Naive thymus-derived CD8-positive, alpha-beta T cell (primary cell): ENCODE measurements around the gene FBXO24. TPM values are rescaled to one million over a fixed set of nuclear protein-coding genes. Genes with fewer than 3 reads are reported as not detected.
A peak's percentile ranks its signal among the peaks of the same experiment; 100 is the strongest.

Experiments
- ATAC-seq, 2 donors: fragments of 150-1000 bp; cut with Tn5 transposase in 1 of 2; sonication (Bioruptor Pico), chemical (Tn5 transposase) in 1 of 2; 1 replicate in 1 of 2; 2 replicates in 1 of 2; pipeline ENCODE4 v1.10.0; 2021; ENCODE audit warnings: mild to moderate bottlenecking in 2 of 2, moderate library complexity in 2 of 2
- POLR2A ChIA-PET: fragments of 350-600 bp; sonication (Branson Sonifier 250); formaldehyde crosslinking; loops from one replicate; lab custom pipeline; 2021; ENCODE audit warnings: antibody characterized with exemption; lab: Charles Lee
- DNase-seq, 10 donors: peaks; one replicate each; pipeline versions ENCODE4 v3.0.0 to v3.0.0-alpha.2; 2020 to 2022
- H3K27ac Mint-ChIP-seq, 10 donors: one replicate each; pipeline ENCODE4 v1.8.0; 2020 to 2022; ENCODE audit warnings: mild to moderate bottlenecking in 10 of 10, mixed read lengths in 10 of 10, moderate library complexity in 4 of 10, inconsistent platforms in 1 of 10
- H3K27me3 Mint-ChIP-seq, 5 donors: one replicate each; pipeline ENCODE4 v1.8.0; 2021 to 2022; ENCODE audit warnings: mixed read lengths in 5 of 5
- H3K36me3 Mint-ChIP-seq, 3 donors: one replicate each; pipeline ENCODE4 v1.8.0; 2020 to 2022; ENCODE audit warnings: mixed read lengths in 3 of 3, mild to moderate bottlenecking in 2 of 3, inconsistent platforms in 1 of 3
- H3K4me1 Mint-ChIP-seq, 4 donors: one replicate each; pipeline ENCODE4 v1.8.0; 2021 to 2022; ENCODE audit warnings: mixed read lengths in 4 of 4
- H3K4me3 Mint-ChIP-seq, 10 donors: one replicate each; pipeline ENCODE4 v1.8.0; 2020 to 2022; ENCODE audit warnings: mild to moderate bottlenecking in 10 of 10, mixed read lengths in 10 of 10, moderate library complexity in 6 of 10, inconsistent platforms in 1 of 10
- H3K9me3 Mint-ChIP-seq, 9 donors: one replicate each; pipeline ENCODE4 v1.8.0; 2020 to 2022; ENCODE audit warnings: mixed read lengths in 9 of 9, mild to moderate bottlenecking in 3 of 9, inconsistent platforms in 1 of 9, moderate library complexity in 1 of 9
- polyA plus RNA-seq, 3 donors: library from polyadenylated mRNA; unstranded; fragments of 300-500 nt; fragmentation: Illumina TruSeq; gene quantifications; one replicate each; pipeline ENCODE4 v1.2.3, GENCODE V29; 2021
- total RNA-seq, 8 experiments: library from RNA in 2 of 8; stranded (reverse) in 2 of 8; gene quantifications; one replicate each; pipeline ENCODE4 v1.2.3 and lab custom pipeline; 2021 to 2026

FBXO24 gene
- total and polyA plus RNA-seq, 5 experiments from 2014 or later: 0.60 to 3.6 (median 0.95) TPM

- peaks cover 0 to 5% (median 0%) of the 10 kb centered on the region in 5 donors for H3K27me3 Mint-ChIP-seq
- DNase-seq (no peak), ATAC-seq (no peak)
- H3K27ac Mint-ChIP-seq: peak overlapping the region in 7 of 10 donors; percentile 10 to 73 (median 62)
- H3K4me3 Mint-ChIP-seq: peak overlapping the region in 3 of 10 donors; percentile 2 to 47 (median 40)
- no peaks in the 10 kb centered on the region for H3K9me3 Mint-ChIP-seq
- no peaks in the 10 kb centered on the region for H3K36me3 Mint-ChIP-seq
- peaks cover 21 to 61% (median 50%) of the 10 kb centered on the region in 4 donors for H3K4me1 Mint-ChIP-seq
- POLR2A ChIA-PET: interaction anchor here (0.6 to 1.9 kb wide), 5 partner anchors 35 to 201 kb away, joined by 3 to 6 read pairs (median 3); partner anchors contain the start of gene MEPCE
Observed at GRCh38 chr7:100630066-100630465, 43.9 kb downstream of the FBXO24 start.

GRCh38 chr7:100632951-100633717 is 47.0 kb downstream of the FBXO24 start:
- H3K9me3 Mint-ChIP-seq: no peaks in the 10 kb centered on the region
- H3K36me3 Mint-ChIP-seq: no peaks in the 10 kb centered on the region
- ATAC-seq: peak; percentile 79 to 81
- peak overlapping the region in 7 of 10 donors; percentile 34 to 79 (median 57) for H3K27ac Mint-ChIP-seq
- H3K4me1 Mint-ChIP-seq: peaks cover 17 to 38% (median 31%) of the 10 kb centered on the region in 4 donors
- peak; percentile 28 to 76 (median 46) for DNase-seq
- peaks cover 0 to 5% (median 0%) of the 10 kb centered on the region in 5 donors for H3K27me3 Mint-ChIP-seq
- POLR2A ChIA-PET: interaction anchor here (0.6 to 2.2 kb wide), 17 partner anchors 16 to 242 kb away, joined by 3 to 15 read pairs (median 3); partner anchors contain the start of genes FBXO24, GIGYF1, LRCH4 and MOSPD3
- peak overlapping the region; percentile 77 to 87 (median 82) for H3K4me3 Mint-ChIP-seq

DNA sequence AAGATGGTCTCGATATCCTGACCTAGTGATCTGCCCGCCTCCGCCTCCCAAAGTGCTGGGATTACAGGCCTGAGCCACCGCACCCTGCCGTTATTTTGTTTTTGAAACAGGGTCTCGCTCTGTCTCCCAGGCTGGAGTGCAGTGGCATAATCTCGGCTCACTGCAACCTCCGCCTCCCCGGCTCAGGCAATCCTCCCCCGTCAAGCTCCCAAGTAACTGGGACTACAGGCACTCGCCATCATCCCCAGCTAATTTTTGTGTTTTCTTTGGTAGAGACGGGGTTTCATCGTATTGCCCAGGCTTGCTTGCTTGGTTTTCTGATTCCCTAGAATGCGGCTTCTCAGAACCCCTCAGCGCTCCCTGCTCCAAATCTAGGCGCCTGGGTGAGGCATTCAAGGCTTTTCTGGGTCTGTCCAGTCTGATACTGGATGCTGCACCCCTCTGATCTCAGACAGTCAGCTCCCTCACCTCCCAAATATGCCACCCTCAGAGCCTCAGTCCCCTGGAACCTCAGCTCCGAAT is 53.9 kb downstream of the FBXO24 start:
- Mint-ChIP-seq H3K27me3 (peaks cover 0 to 6% (median 0%) of the 10 kb centered on the region in 5 donors), H3K36me3 (no peaks in the 10 kb centered on the region), H3K9me3 (no peaks in the 10 kb centered on the region), H3K4me3 (no peak overlapping the region), H3K27ac (no peak overlapping the region), H3K4me1 (peaks cover 0 to 5% (median 0%) of the 10 kb centered on the region in 4 donors)
- POLR2A ChIA-PET: interaction anchor here (0.9 to 1.5 kb wide), 2 partner anchors 28 to 54 kb away, joined by 3 read pairs; partner anchors contain the start of genes FBXO24, LRCH4 and MOSPD3
- ATAC-seq (no peak), DNase-seq (no peak)

DNA sequence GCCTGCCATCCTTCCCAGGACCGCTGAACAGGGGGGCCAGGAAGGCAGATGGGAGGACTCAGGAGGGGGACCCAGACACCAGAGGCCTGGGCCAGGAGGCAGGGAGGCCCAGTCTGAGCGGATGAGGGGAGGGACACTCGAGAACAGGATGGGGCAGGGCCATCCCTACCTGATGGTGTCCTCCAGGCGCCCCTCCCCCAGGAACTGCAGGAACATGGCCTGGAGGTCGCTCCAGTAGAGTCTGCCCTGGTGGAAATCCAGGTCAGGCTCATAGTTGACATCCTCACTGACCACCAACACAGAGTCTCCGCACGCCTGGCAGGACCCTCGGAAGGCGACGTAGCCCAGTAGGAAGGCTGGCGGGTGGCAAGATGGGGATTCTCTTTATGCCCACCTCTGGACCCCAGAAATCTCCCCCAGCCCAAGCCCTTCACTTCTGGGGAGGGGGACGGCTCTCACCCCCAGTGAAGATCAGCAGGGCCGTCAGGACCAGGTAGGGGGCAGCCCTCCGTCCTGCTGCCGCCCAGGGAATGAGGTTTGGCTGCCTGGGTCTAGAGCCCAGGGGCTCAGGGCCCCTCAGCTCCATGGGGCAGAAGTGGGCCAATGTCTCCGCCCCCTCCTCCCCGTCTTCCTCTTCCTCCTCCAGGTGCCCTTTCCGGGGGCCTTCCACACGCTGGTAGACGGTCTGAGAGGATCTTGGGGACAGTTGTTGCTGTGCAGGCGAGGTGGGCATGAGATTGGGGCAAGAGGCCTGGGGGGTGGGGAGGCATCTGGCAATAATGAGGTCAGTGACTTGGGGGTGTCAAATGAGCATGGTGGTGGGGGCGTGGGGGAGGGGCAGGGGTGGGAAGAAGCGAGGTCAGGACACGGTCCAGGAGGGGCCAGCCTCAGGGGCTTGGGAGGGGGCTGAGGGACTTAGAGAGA is 54.7 kb downstream of the FBXO24 start:
- H3K36me3 Mint-ChIP-seq: no peaks in the 10 kb centered on the region
- ATAC-seq (no peak), DNase-seq (no peak)
- no peaks in the 10 kb centered on the region for H3K9me3 Mint-ChIP-seq
- peak overlapping the region in 1 of 10 donors; percentile 38 for H3K27ac Mint-ChIP-seq
- POLR2A ChIA-PET: no interaction called here
- peaks cover 0 to 8% (median 0%) of the 10 kb centered on the region in 5 donors for H3K27me3 Mint-ChIP-seq
- no peak overlapping the region for H3K4me3 Mint-ChIP-seq
- H3K4me1 Mint-ChIP-seq: peaks cover 0 to 5% (median 0%) of the 10 kb centered on the region in 4 donors

DNA sequence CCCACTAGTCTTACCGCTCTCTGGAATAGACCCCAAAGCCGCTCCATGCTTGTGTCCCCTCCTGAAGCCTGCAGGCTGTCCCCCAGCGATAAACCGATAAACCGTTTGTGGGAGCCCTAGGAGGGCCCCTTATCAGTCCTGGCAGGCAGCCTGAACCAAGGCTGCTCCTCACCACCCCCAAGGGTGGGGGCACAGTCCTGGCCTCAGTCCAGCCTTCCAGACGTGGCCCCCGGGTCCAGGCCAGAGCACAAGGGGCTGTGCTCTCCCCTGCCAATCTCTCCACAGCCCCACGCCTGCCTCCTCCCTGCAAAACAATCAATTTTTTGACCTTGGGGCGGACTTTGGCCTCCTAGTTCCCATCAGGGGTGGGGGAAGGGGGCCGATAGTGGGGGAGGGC is 55.3 kb downstream of the FBXO24 start, which contains the start of gene TFR2:
Gene TFR2 (minus strand): TSS at position 90 of the 397 bp plus-strand sequence. CDS start 43 bp downstream, at position 47.
- ATAC-seq (no peak), DNase-seq (no peak)
- POLR2A ChIA-PET: no interaction called here
- Mint-ChIP-seq H3K4me3 (no peak within 1 kb of the TSS), H3K4me1 (peaks cover 0 to 5% (median 0%) of the 10 kb centered on the region in 4 donors), H3K27ac (peak within 1 kb of the TSS in 1 of 10 donors; percentile 38), H3K9me3 (no peaks in the 10 kb centered on the region), H3K27me3 (peaks cover 0 to 10% (median 0%) of the 10 kb centered on the region in 5 donors), H3K36me3 (no peaks in the 10 kb centered on the region)

DNA sequence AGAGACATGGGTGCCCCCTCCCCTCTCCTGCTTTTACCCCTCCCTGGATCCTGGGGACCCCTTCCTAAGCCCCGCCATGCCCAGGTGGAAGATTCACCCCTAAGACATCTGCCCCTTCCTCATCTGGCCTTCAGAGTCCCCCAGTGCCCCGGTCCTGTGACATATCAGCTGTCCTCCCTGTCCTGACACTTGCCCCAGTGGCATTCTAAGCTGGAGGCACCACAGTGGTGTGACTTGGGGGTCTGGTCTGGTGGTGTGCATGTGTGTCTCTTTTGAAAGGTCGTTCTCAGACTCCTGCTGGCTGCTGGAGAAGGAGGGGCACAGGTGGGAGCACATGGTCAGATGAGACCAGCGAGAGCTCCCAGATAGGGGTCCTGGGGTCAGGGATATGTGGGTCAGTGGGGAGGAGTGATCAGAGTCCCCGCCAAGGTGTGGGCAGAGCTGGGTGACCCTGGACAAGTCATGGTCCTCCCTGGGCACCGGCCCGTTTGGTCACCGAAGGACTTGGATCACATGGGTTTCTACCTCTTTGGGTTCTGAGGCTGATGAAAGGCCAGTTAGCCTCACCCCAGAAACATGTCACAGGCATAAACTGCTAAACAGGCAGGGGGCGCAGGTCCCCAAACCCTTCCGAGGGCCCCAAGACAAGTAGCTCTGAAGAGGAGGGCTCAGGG is 55.9 kb downstream of the FBXO24 start:
- Mint-ChIP-seq H3K4me1 (peaks cover 0 to 5% (median 0%) of the 10 kb centered on the region in 4 donors), H3K27me3 (peaks cover 0 to 9% (median 0%) of the 10 kb centered on the region in 5 donors), H3K4me3 (no peak overlapping the region), H3K36me3 (no peaks in the 10 kb centered on the region), H3K27ac (no peak overlapping the region), H3K9me3 (no peaks in the 10 kb centered on the region)
- POLR2A ChIA-PET: no interaction called here
- no peak for ATAC-seq
- no peak for DNase-seq

DNA sequence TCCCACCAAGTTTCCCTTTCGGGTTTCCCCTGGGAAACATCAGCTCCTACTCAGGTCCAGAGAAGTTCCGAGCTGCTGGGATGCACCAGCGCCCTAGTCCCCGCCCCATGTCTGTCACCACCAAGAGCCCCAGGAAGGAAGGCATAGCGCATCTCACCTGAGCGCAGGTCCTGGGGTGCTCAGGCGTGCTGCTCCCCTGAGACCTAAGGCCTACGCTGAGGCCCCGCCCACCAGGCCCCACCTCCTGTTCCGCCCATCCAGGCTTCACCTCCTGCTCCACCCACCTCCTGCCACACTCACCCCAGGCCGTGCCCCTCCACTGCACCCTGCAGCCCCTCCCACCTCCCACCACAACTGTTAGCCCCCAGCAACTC is 56.4 kb downstream of the FBXO24 start:
- no peak for DNase-seq
- peaks cover 0 to 12% (median 0%) of the 10 kb centered on the region in 5 donors for H3K27me3 Mint-ChIP-seq
- no peaks in the 10 kb centered on the region for H3K36me3 Mint-ChIP-seq
- H3K4me3 Mint-ChIP-seq: no peak overlapping the region
- H3K4me1 Mint-ChIP-seq: peaks cover 0 to 5% (median 0%) of the 10 kb centered on the region in 4 donors
- no peaks in the 10 kb centered on the region for H3K9me3 Mint-ChIP-seq
- ATAC-seq: peak; percentile 30 to 61
- H3K27ac Mint-ChIP-seq: no peak overlapping the region
- POLR2A ChIA-PET: no interaction called here

DNA sequence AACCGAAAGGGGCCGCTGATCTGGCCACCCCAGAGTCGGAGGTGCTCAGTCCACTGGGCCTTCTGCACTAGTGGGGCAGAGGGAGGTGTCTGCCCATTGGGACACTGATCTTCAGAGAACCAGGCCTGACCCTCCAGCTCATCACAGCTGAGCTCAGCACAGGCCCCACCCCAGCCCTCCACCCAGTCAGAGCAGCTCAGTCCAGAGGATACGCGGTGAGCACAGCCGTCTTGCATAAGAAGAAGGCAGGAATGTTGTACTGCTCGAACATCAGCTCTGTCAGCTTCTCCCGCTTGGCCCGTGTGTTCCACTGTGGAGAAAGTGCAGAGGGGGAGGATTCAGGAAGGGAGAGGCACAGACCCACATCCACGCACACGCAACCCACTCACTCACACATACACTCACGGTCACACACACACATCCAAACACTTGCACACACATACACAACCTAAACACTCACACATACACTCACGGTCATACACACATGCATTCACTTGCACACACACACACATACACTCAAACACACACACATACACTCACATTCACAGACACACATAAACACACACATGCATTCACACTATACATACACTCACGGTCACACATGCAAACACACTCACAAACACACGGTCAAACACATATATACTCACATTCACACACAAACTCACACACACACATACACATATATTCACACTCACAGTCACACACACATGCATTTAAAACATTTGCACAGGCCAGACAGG is 63.9 kb downstream of the FBXO24 start:
- Mint-ChIP-seq H3K9me3 (peaks cover 0 to 4% (median 0%) of the 10 kb centered on the region in 9 donors), H3K27me3 (peaks cover 15 to 53% (median 23%) of the 10 kb centered on the region in 5 donors), H3K36me3 (peaks cover 0 to 5% (median 0%) of the 10 kb centered on the region in 3 donors), H3K4me1 (no peaks in the 10 kb centered on the region), H3K27ac (no peak overlapping the region), H3K4me3 (no peak overlapping the region)
- ATAC-seq: no peak
- no peak for DNase-seq
- POLR2A ChIA-PET: no interaction called here

Other genes with a start within 250 kb of the FBXO24 start
- 100 to 1,000 TPM; 129 to 130 TPM for gene PILRB, start 228.2 kb upstream of the FBXO24 start, total RNA-seq
- gene PILRB, start 228.2 kb upstream of the FBXO24 start, polyA plus RNA-seq: 10 to 100 TPM in 1 of 3 donors, 1 to 10 TPM in 2; 2.5 to 14.6 (median 3.3) TPM
- 10 to 100 TPM in 1 of 2 experiments, 1 to 10 TPM in 1; 8.6 to 10.6 TPM for gene PILRA, start 212.8 kb upstream of the FBXO24 start, total RNA-seq
- gene PILRA, start 212.8 kb upstream of the FBXO24 start, polyA plus RNA-seq: under 1 TPM; 0.35 to 0.63 (median 0.60) TPM
- 10 to 100 TPM; 15.6 to 18.4 TPM for gene ZCWPW1, start 157.6 kb upstream of the FBXO24 start, total RNA-seq
- 1 to 10 TPM; 3.1 to 9.3 (median 5.5) TPM for gene ZCWPW1, start 157.6 kb upstream of the FBXO24 start, polyA plus RNA-seq
- gene MEPCE, start 156.5 kb upstream of the FBXO24 start, total RNA-seq: 10 to 100 TPM; 64.8 to 66.8 TPM
- gene MEPCE, start 156.5 kb upstream of the FBXO24 start, polyA plus RNA-seq: 10 to 100 TPM in 2 of 3 donors, 1 to 10 TPM in 1; 9.7 to 15.8 (median 11.3) TPM
- gene PPP1R35, start 149.8 kb upstream of the FBXO24 start, total RNA-seq: 10 to 100 TPM; 63.8 to 73.0 TPM
- 10 to 100 TPM; 20.7 to 40.6 (median 27.0) TPM for gene PPP1R35, start 149.8 kb upstream of the FBXO24 start, polyA plus RNA-seq
- 1 to 10 TPM; 4.0 to 4.5 TPM for gene SPACDR, start 122.1 kb upstream of the FBXO24 start, total RNA-seq
- under 1 TPM in 2 of 3 donors, not detected in 1; 0.28 to 0.56 TPM for gene SPACDR, start 122.1 kb upstream of the FBXO24 start, polyA plus RNA-seq
- gene TSC22D4, start 107.1 kb upstream of the FBXO24 start, total RNA-seq: 100 to 1,000 TPM; 128 to 129 TPM
- 10 to 100 TPM; 30.3 to 35.9 (median 31.0) TPM for gene TSC22D4, start 107.1 kb upstream of the FBXO24 start, polyA plus RNA-seq
- under 1 TPM in 1 of 2 experiments, not detected in 1; 0.44 TPM for gene NYAP1, start 102.4 kb upstream of the FBXO24 start, total RNA-seq
- gene NYAP1, start 102.4 kb upstream of the FBXO24 start, polyA plus RNA-seq: not detected
- 10 to 100 TPM; 19.0 to 22.0 TPM for gene AGFG2, start 47.1 kb upstream of the FBXO24 start, total RNA-seq
- gene AGFG2, start 47.1 kb upstream of the FBXO24 start, polyA plus RNA-seq: 10 to 100 TPM in 2 of 3 donors, 1 to 10 TPM in 1; 5.8 to 13.6 (median 11.5) TPM
- gene SAP25, start 12.4 kb upstream of the FBXO24 start, total RNA-seq: 100 to 1,000 TPM; 102 to 118 TPM
- gene SAP25, start 12.4 kb upstream of the FBXO24 start, polyA plus RNA-seq: under 1 TPM in 1 of 3 donors, not detected in 2; 0.42 TPM
- gene LRCH4, start 199 bp upstream of the FBXO24 start, total RNA-seq: 100 to 1,000 TPM; 447 to 454 TPM
- gene LRCH4, start 199 bp upstream of the FBXO24 start, polyA plus RNA-seq: 100 to 1,000 TPM; 131 to 180 (median 153) TPM
- gene PCOLCE, start 16.0 kb downstream of the FBXO24 start, total RNA-seq: 10 to 100 TPM in 1 of 2 experiments, 1 to 10 TPM in 1; 8.3 to 12.5 TPM
- 1 to 10 TPM in 1 of 3 donors, under 1 TPM in 2; 0.25 to 1.3 (median 0.64) TPM for gene PCOLCE, start 16.0 kb downstream of the FBXO24 start, polyA plus RNA-seq
- gene MOSPD3, start 26.2 kb downstream of the FBXO24 start, total RNA-seq: 10 to 100 TPM; 13.0 to 16.4 TPM
- gene MOSPD3, start 26.2 kb downstream of the FBXO24 start, polyA plus RNA-seq: 10 to 100 TPM; 16.0 to 21.0 (median 20.0) TPM
- 1 to 10 TPM; 2.6 to 5.9 TPM for gene TFR2, start 55.2 kb downstream of the FBXO24 start, total RNA-seq
- 1 to 10 TPM in 1 of 3 donors, under 1 TPM in 2; 0.51 to 1.3 (median 0.79) TPM for gene TFR2, start 55.2 kb downstream of the FBXO24 start, polyA plus RNA-seq
- gene ACTL6B, start 70.1 kb downstream of the FBXO24 start, total RNA-seq: not detected
- gene ACTL6B, start 70.1 kb downstream of the FBXO24 start, polyA plus RNA-seq: not detected
- 100 to 1,000 TPM; 117 to 118 TPM for gene GNB2, start 87.4 kb downstream of the FBXO24 start, total RNA-seq
- gene GNB2, start 87.4 kb downstream of the FBXO24 start, polyA plus RNA-seq: 10 to 100 TPM; 34.8 to 42.4 (median 42.1) TPM
- 100 to 1,000 TPM; 118 to 122 TPM for gene GIGYF1, start 107.9 kb downstream of the FBXO24 start, total RNA-seq
- 1 to 10 TPM in 2 of 3 donors, under 1 TPM in 1; 0.83 to 3.0 (median 1.0) TPM for gene GIGYF1, start 107.9 kb downstream of the FBXO24 start, polyA plus RNA-seq
- gene POP7, start 119.8 kb downstream of the FBXO24 start, total RNA-seq: 10 to 100 TPM; 16.9 to 17.5 TPM
- gene POP7, start 119.8 kb downstream of the FBXO24 start, polyA plus RNA-seq: 10 to 100 TPM; 32.6 to 41.7 (median 33.0) TPM
- not detected for gene EPO, start 134.1 kb downstream of the FBXO24 start, total RNA-seq
- gene EPO, start 134.1 kb downstream of the FBXO24 start, polyA plus RNA-seq: not detected
- not detected for gene ZAN, start 147.3 kb downstream of the FBXO24 start, total RNA-seq
- under 1 TPM in 1 of 3 donors, not detected in 2; 0.05 TPM for gene ZAN, start 147.3 kb downstream of the FBXO24 start, polyA plus RNA-seq
- gene EPHB4, start 241.2 kb downstream of the FBXO24 start, total RNA-seq: 10 to 100 TPM; 11.8 to 12.3 TPM
- gene EPHB4, start 241.2 kb downstream of the FBXO24 start, polyA plus RNA-seq: under 1 TPM in 2 of 3 donors, not detected in 1; 0.18 to 0.46 TPM